GM18870 (cell line): Measurements from ENCODE around the gene PLIN4.
"Not testable (repeated sequence)": the region's sequence is repeated elsewhere in the genome, so short reads cannot be mapped to it uniquely, and the experiment has no call there.

ENCODE experiments used
- ATAC-seq: cut with Tn5 transposase; IDR thresholded peaks from one replicate; pipeline ENCODE4 v1.9.1; 2021; ENCODE audit warnings: moderate library complexity; ENCODE audit not compliant: unreplicated experiment

Gene PLIN4

GRCh38 chr19:4548238-4548584, 29.9 kb upstream of the PLIN4 start:
- ATAC-seq = no peak

- ATAC-seq = no peak
These were observed 29.3 kb upstream of the PLIN4 start for GRCh38 chr19:4547303-4548237.

- ATAC-seq = no peak
These were observed 25.8 kb upstream of the PLIN4 start for GRCh38 chr19:4543842-4544647.

GRCh38 chr19:4542896-4543841, 24.9 kb upstream of the PLIN4 start:
- no peak for ATAC-seq

GRCh38 chr19:4541806-4542145, 23.5 kb upstream of the PLIN4 start:
- not testable (repeated sequence) for ATAC-seq

GRCh38 chr19:4541114-4541805, 23.0 kb upstream of the PLIN4 start:
- no peak for ATAC-seq

GRCh38 chr19:4539693-4540581, 21.7 kb upstream of the PLIN4 start, which contains the start of gene LRG1:
TSS of gene LRG1 (minus strand) at chr19:4540036. CDS start at chr19:4540013, 23 bp downstream.
- no peak for ATAC-seq

GRCh38 chr19:4539169-4539692, 20.9 kb upstream of the PLIN4 start:
- ATAC-seq = no peak

GRCh38 chr19:4538601-4538954, 20.3 kb upstream of the PLIN4 start:
- no peak for ATAC-seq

GRCh38 chr19:4537953-4538600, 19.8 kb upstream of the PLIN4 start:
- ATAC-seq = no peak

GRCh38 chr19:4536798-4537197, 18.5 kb upstream of the PLIN4 start:
- no peak for ATAC-seq

- ATAC-seq = no peak
These were observed 16.8 kb upstream of the PLIN4 start, which contains the start of gene PLIN5 for GRCh38 chr19:4534836-4535658. TSS of gene PLIN5 (minus strand) at chr19:4535224. CDS start at chr19:4534074, 1,150 bp downstream.

GRCh38 chr19:4533835-4534424, 15.6 kb upstream of the PLIN4 start:
- no peak for ATAC-seq

- ATAC-seq = no peak
These were observed 15.0 kb upstream of the PLIN4 start for GRCh38 chr19:4533334-4533733.

- ATAC-seq = no peak
These were observed 13.4 kb upstream of the PLIN4 start for GRCh38 chr19:4531562-4532165.

- no peak for ATAC-seq
These were observed 11.7 kb upstream of the PLIN4 start for GRCh38 chr19:4529924-4530522.
